Measurements from ENCODE around the gene FGFR2.

- no peak for TF ChIP-seq POLR2A (IDR thresholded peaks at IDR 0.05)
- no peak for TF ChIP-seq CTCF (IDR thresholded peaks at IDR 0.05)
Observed at GRCh38 chr10:121558238-121558637, 40.0 kb downstream of the FGFR2 start.
